SK-N-SH treated with all-trans-retinoic acid at 6 μM for 48 hours (cell line): ENCODE data around the gene RFX3.

ENCODE experiments used
- ATAC-seq: fragments of 200-7000 bp; cut with Tn5 transposase; 3 replicates; pipeline ENCODE4 v1.9.1; 2020; ENCODE audit warnings: mild to moderate bottlenecking, moderate library complexity
- ARNTL ChIP-seq: fragments of 450-650 bp; formaldehyde crosslinking; IDR thresholded peaks from 2 replicates; pipeline ENCODE4 v1.5.0; 2020; ENCODE audit warnings: low read depth, mild to moderate bottlenecking, moderate library complexity, borderline replicate concordance
- BACH2 ChIP-seq: fragments of 250-450 bp; sonication (Bioruptor Pico); IDR thresholded peaks from 2 replicates; pipeline ENCODE4 v1.9.0; 2021; ENCODE audit warnings: mild to moderate bottlenecking, borderline replicate concordance
- CSDC2 ChIP-seq: fragments of 250-450 bp; sonication (Bioruptor Pico); IDR thresholded peaks from 2 replicates; pipeline ENCODE4 v1.5.0; 2020; ENCODE audit warnings: mild to moderate bottlenecking, moderate library complexity
- ISL1 ChIP-seq: fragments of 250-450 bp; sonication (Bioruptor Pico); IDR thresholded peaks from 2 replicates; pipeline ENCODE4 v2.1.2; 2022; ENCODE audit warnings: mild to moderate bottlenecking, moderate library complexity
- OSR1 ChIP-seq: fragments of 250-450 bp; sonication (Bioruptor Pico); IDR thresholded peaks from 2 replicates; pipeline ENCODE4 v1.8.0; 2022; ENCODE audit warnings: moderate library complexity, mild to moderate bottlenecking, inconsistent platforms
- RARB ChIP-seq: fragments of 250-450 bp; sonication (Bioruptor Pico); IDR thresholded peaks from 2 replicates; pipeline ENCODE4 v1.8.0; 2021; ENCODE audit warnings: mild to moderate bottlenecking, moderate library complexity
- SNAI2 ChIP-seq: fragments of 250-450 bp; sonication (Bioruptor Pico); IDR thresholded peaks from 2 replicates; pipeline ENCODE4 v1.5.0; 2020; ENCODE audit warnings: mild to moderate bottlenecking, moderate library complexity
- TCF4 ChIP-seq: fragments of 250-450 bp; sonication (Bioruptor Pico); IDR thresholded peaks from 2 replicates; pipeline ENCODE4 v1.8.0; 2021; ENCODE audit warnings: mild to moderate bottlenecking, moderate library complexity, borderline replicate concordance
- ZC3H10 ChIP-seq: fragments of 250-450 bp; sonication (Bioruptor Pico); IDR thresholded peaks from 2 replicates; pipeline ENCODE4 v1.5.1; 2021; ENCODE audit warnings: mild to moderate bottlenecking, moderate library complexity
- ZFP3 ChIP-seq: fragments of 250-450 bp; sonication (Bioruptor Pico); IDR thresholded peaks from 2 replicates; pipeline ENCODE4 v1.5.0; 2020; ENCODE audit warnings: mild to moderate bottlenecking, moderate library complexity
- ZFP30 ChIP-seq: fragments of 450-650 bp; formaldehyde crosslinking; IDR thresholded peaks from 2 replicates; pipeline ENCODE4 v1.5.0; 2022; ENCODE audit warnings: mild to moderate bottlenecking, moderate library complexity
- ZNF70 ChIP-seq: fragments of 450-650 bp; formaldehyde crosslinking; IDR thresholded peaks from 2 replicates; pipeline ENCODE4 v1.5.0; 2020; ENCODE audit warnings: mild to moderate bottlenecking, moderate library complexity
- ZNF8 ChIP-seq: fragments of 450-650 bp; formaldehyde crosslinking; IDR thresholded peaks from 2 replicates; pipeline ENCODE4 v1.5.0; 2020; ENCODE audit warnings: mild to moderate bottlenecking, moderate library complexity
- TF ChIP-seq, protein P1 (sequence below): fragments of 250-450 bp; sonication (Bioruptor Pico); IDR thresholded peaks from 2 replicates; pipeline ENCODE4 v1.8.0; 2021; ENCODE audit warnings: low read depth, mild to moderate bottlenecking, moderate library complexity, borderline replicate concordance
- TF ChIP-seq, protein P2 (sequence below): fragments of 250-450 bp; sonication (Bioruptor Pico); IDR thresholded peaks from 2 replicates; pipeline ENCODE4 v1.5.1; 2021; ENCODE audit warnings: mild to moderate bottlenecking, moderate library complexity
- TF ChIP-seq, protein P3 (sequence below): fragments of 250-450 bp; sonication (Bioruptor Pico); IDR thresholded peaks from 2 replicates; pipeline ENCODE4 v1.5.0; 2020; ENCODE audit warnings: mild to moderate bottlenecking, moderate library complexity
- TF ChIP-seq, protein P4 (sequence below): fragments of 250-450 bp; sonication (Bioruptor Pico); IDR thresholded peaks from 2 replicates; pipeline ENCODE4 v1.8.0; 2020; ENCODE audit warnings: mild to moderate bottlenecking, moderate library complexity, borderline replicate concordance

RFX3 gene

DNA sequence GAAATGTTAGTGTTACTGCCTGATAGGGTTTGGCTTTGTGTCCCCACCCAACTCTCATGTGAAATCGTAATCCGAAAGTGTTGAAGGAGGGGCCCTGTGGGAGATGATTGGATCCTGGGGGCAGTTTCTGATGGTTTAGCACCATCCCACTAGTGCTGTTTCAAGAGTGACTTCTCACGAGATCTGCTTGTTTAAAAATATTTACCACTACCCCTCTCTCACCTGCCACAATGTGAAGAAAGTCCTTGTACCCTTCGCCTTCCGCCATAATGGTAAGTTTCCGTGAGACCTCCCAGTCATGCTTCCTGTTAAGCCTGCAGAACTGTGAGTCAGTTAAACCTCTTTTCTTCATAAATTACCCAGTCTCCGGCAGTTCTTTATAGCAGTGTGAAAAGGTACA is 2.6 kb upstream of the RFX3 start:
- ATAC-seq, result no peak
- TF ChIP-seq BACH2 (CRISPR knock-in tag) (no peak), ZFP30 (CRISPR knock-in tag) (no peak), ISL1 (CRISPR knock-in tag) (no peak)
- TF ChIP-seq, protein P1, sequence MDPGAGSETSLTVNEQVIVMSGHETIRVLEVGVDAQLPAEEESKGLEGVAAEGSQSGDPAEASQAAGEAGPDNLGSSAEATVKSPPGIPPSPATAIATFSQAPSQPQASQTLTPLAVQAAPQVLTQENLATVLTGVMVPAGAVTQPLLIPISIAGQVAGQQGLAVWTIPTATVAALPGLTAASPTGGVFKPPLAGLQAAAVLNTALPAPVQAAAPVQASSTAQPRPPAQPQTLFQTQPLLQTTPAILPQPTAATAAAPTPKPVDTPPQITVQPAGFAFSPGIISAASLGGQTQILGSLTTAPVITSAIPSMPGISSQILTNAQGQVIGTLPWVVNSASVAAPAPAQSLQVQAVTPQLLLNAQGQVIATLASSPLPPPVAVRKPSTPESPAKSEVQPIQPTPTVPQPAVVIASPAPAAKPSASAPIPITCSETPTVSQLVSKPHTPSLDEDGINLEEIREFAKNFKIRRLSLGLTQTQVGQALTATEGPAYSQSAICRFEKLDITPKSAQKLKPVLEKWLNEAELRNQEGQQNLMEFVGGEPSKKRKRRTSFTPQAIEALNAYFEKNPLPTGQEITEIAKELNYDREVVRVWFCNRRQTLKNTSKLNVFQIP (CRISPR knock-in tag), result no peak
- TF ChIP-seq, all 23 proteins: peak for 0

DNA sequence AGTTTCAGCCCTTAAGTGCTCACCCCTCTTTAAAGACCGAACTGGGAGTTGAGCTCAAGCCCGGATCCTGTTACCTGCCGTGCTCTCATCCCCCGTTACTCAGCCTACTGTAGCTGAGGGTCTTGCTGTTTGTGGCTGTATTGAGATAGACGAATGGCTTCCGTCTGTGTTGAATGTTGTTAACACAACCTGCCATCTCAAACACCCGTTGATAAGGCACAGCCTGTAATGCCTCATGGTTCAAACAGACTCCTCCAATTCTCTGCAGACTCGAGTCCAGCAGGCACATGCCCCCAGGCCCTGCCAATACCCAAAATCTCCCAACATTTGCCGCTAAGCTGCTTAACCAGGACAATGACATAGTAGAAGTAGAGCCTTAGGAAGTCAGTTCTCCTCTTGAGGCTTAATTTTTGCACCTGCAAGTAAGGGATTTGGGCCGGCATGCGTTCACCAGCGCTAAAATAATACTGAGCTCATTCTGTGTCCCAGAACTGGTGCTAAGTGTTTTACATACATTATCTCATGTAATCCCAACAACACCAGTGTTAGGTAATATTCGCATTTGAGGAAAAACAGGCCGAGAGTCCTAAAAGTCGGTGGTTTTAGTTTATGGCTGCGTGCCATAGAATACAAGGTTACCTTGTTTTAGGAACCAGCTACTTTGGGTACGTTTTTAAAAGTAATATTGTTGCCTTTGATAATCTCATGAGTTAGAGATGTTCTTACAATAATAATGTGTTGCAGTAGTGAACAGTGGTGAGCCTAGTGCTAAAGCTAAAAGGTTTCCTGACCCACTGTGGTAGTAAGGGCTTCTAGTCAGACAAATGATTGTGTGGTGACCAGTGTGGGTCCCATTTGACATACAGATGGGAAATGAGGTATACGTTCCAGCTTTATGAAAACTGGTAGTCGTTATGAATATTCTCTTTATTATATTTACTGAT is 1.5 kb upstream of the RFX3 start:
- no peak for TF ChIP-seq ISL1 (CRISPR knock-in tag)
- no peak for TF ChIP-seq ZFP30 (CRISPR knock-in tag)
- TF ChIP-seq SNAI2 (CRISPR knock-in tag), result no peak
- no peak for TF ChIP-seq RARB (CRISPR knock-in tag)
- TF ChIP-seq CSDC2 (CRISPR knock-in tag), result no peak
- TF ChIP-seq, protein P1 (CRISPR knock-in tag), result no peak
- no peak for TF ChIP-seq BACH2 (CRISPR knock-in tag)
- TF ChIP-seq, protein P2, sequence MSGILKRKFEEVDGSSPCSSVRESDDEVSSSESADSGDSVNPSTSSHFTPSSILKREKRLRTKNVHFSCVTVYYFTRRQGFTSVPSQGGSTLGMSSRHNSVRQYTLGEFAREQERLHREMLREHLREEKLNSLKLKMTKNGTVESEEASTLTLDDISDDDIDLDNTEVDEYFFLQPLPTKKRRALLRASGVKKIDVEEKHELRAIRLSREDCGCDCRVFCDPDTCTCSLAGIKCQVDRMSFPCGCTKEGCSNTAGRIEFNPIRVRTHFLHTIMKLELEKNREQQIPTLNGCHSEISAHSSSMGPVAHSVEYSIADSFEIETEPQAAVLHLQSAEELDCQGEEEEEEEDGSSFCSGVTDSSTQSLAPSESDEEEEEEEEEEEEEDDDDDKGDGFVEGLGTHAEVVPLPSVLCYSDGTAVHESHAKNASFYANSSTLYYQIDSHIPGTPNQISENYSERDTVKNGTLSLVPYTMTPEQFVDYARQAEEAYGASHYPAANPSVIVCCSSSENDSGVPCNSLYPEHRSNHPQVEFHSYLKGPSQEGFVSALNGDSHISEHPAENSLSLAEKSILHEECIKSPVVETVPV (CRISPR knock-in tag), result no peak
- ATAC-seq, result peak; percentile 6

DNA sequence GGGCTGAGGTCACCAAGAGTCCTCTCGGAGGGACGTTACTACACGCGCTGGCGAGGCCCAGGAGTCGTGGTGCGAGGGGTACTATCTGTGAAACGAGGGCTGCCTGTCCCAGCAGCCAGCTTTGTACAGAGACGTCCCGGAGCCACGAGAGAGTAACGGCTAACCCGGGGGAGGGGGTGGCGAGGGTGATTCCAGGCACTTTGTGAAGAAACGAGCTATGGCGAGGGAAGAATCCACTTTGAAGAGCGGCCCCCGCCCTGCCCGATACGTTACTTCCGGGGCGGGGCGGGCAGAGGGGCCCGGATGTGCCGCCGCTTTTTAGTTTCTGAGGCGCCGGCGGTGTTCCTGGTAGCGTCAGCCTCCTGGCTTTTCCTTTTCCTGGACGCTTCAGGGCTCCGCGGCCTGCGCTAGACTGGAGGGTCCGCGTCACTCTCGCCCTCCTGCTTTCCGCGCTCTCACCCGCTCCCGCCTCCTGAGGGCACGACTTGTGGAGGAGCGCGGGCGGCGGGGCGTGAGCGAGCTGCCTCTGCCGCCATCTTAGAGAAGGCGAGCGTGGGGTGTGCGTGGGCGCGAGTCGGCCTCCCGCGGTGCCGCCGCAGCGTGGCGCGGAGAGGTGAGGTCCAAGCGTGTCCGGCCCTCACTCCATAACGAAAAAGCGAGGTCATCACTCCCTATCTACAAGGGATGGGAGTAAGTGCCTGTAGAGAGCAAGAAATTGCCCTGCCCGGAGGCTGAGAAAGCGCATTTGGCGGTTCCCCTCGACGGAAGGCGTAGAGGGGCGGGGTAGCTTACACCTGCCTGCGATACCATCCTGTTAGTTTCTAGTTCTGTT is 580 bp upstream of the RFX3 start:
- peak; percentile 86 for ATAC-seq
- TF ChIP-seq OSR1 (CRISPR knock-in tag) (no peak), TCF4 (CRISPR knock-in tag) (no peak), ZFP3 (0 out of 2 replicates have a peak, but pooled peaks have one; percentile 9), ARNTL (CRISPR knock-in tag) (0 out of 2 replicates have a peak, but pooled peaks have one; percentile 38), CSDC2 (CRISPR knock-in tag) (0 out of 2 replicates have a peak, but pooled peaks have one; percentile 68), ZFP30 (CRISPR knock-in tag) (no peak), ZC3H10 (CRISPR knock-in tag) (no peak), ZNF70 (CRISPR knock-in tag) (no peak), ZNF8 (CRISPR knock-in tag) (0 out of 2 replicates have a peak, but pooled peaks have one; percentile 34)
- TF ChIP-seq, protein P3, sequence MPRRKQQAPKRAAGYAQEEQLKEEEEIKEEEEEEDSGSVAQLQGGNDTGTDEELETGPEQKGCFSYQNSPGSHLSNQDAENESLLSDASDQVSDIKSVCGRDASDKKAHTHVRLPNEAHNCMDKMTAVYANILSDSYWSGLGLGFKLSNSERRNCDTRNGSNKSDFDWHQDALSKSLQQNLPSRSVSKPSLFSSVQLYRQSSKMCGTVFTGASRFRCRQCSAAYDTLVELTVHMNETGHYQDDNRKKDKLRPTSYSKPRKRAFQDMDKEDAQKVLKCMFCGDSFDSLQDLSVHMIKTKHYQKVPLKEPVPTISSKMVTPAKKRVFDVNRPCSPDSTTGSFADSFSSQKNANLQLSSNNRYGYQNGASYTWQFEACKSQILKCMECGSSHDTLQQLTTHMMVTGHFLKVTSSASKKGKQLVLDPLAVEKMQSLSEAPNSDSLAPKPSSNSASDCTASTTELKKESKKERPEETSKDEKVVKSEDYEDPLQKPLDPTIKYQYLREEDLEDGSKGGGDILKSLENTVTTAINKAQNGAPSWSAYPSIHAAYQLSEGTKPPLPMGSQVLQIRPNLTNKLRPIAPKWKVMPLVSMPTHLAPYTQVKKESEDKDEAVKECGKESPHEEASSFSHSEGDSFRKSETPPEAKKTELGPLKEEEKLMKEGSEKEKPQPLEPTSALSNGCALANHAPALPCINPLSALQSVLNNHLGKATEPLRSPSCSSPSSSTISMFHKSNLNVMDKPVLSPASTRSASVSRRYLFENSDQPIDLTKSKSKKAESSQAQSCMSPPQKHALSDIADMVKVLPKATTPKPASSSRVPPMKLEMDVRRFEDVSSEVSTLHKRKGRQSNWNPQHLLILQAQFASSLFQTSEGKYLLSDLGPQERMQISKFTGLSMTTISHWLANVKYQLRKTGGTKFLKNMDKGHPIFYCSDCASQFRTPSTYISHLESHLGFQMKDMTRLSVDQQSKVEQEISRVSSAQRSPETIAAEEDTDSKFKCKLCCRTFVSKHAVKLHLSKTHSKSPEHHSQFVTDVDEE, result peak; percentile 50; the same call in 1 of the 2 replicates
- TF ChIP-seq, protein P4, sequence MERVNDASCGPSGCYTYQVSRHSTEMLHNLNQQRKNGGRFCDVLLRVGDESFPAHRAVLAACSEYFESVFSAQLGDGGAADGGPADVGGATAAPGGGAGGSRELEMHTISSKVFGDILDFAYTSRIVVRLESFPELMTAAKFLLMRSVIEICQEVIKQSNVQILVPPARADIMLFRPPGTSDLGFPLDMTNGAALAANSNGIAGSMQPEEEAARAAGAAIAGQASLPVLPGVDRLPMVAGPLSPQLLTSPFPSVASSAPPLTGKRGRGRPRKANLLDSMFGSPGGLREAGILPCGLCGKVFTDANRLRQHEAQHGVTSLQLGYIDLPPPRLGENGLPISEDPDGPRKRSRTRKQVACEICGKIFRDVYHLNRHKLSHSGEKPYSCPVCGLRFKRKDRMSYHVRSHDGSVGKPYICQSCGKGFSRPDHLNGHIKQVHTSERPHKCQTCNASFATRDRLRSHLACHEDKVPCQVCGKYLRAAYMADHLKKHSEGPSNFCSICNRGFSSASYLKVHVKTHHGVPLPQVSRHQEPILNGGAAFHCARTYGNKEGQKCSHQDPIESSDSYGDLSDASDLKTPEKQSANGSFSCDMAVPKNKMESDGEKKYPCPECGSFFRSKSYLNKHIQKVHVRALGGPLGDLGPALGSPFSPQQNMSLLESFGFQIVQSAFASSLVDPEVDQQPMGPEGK (CRISPR knock-in tag), result peak; percentile 52; the same call in 1 of the 2 replicates
